Keratinocyte (primary cell): ENCODE data around the gene PAGE1. TPM values are rescaled to one million over a fixed set of nuclear protein-coding genes. Genes with fewer than 3 reads are reported as not detected.

Source experiments
- DNase-seq: peaks from one replicate; pipeline ENCODE4 v3.0.0-alpha.2; 2011; ENCODE audit warnings: low read depth, missing footprints, low spot score
- FAIRE-seq: peaks from 2 replicates; lab custom pipeline; 2011; peaks lifted over from hg19 to GRCh38; lab: Jason Lieb, UNC
- H2AFZ ChIP-seq: 2 replicates; pipeline ENCODE4 v1.6.0; 2012; ENCODE audit warnings: low read length, control low read depth, inconsistent platforms; ENCODE audit not compliant: control insufficient read depth
- H3K27ac ChIP-seq: 2 replicates; pipeline ENCODE4 v1.5.1; 2011; ENCODE audit warnings: low read length; ENCODE audit not compliant: control insufficient read depth, insufficient read depth
- H3K27me3 ChIP-seq: 3 replicates; pipeline ENCODE4 v1.6.0; 2011; ENCODE audit warnings: low read length; ENCODE audit not compliant: control insufficient read depth, insufficient read depth; ENCODE audit errors: extremely low read depth
- H3K36me3 ChIP-seq, 2 experiments: 2 replicates in 1 of 2; 3 replicates in 1 of 2; pipeline ENCODE4 v1.5.1; 2011; ENCODE audit warnings: low read length in 2 of 2, mild to moderate bottlenecking in 1 of 2; ENCODE audit not compliant: control insufficient read depth in 2 of 2, insufficient read depth in 2 of 2; ENCODE audit errors: extremely low read depth in 1 of 2
- H3K4me1 ChIP-seq: 3 replicates; pipeline ENCODE4 v1.5.1; 2011; ENCODE audit warnings: low read length; ENCODE audit not compliant: control insufficient read depth, insufficient read depth; ENCODE audit errors: extremely low read depth
- H3K4me2 ChIP-seq: 3 replicates; pipeline ENCODE4 v1.6.0; 2011; ENCODE audit warnings: low read depth, low read length; ENCODE audit not compliant: control insufficient read depth, insufficient read depth; ENCODE audit errors: extremely low read depth
- H3K4me3 ChIP-seq, 3 experiments: fragments of 200-600 bp in 1 of 3; sonication (generic) in 1 of 3; 2 replicates in 2 of 3; 3 replicates in 1 of 3; pipeline ENCODE4 v1.5.1; 2011 to 2016; ENCODE audit warnings: low read length in 3 of 3, mild to moderate bottlenecking in 3 of 3, control low read depth in 2 of 3, inconsistent platforms in 1 of 3, low read depth in 1 of 3, mixed read lengths in 1 of 3, mixed run types in 1 of 3, moderate library complexity in 1 of 3; ENCODE audit not compliant: control insufficient read depth in 2 of 3, insufficient read depth in 2 of 3; ENCODE audit errors: extremely low read depth in 1 of 3
- H3K79me2 ChIP-seq: 2 replicates; pipeline ENCODE4 v1.6.0; 2012; ENCODE audit warnings: low read length; ENCODE audit not compliant: control insufficient read depth, insufficient read depth
- H3K9ac ChIP-seq: 3 replicates; pipeline ENCODE4 v1.6.0; 2011; ENCODE audit warnings: low read length; ENCODE audit not compliant: control insufficient read depth, insufficient read depth; ENCODE audit errors: extremely low read depth
- H3K9me1 ChIP-seq: 3 replicates; pipeline ENCODE4 v1.6.0; 2011; ENCODE audit warnings: low read length; ENCODE audit not compliant: control insufficient read depth, insufficient read depth; ENCODE audit errors: extremely low read depth
- H3K9me3 ChIP-seq: 2 replicates; pipeline ENCODE4 v1.5.1; 2012; ENCODE audit warnings: low read depth, low read length; ENCODE audit not compliant: control insufficient read depth
- H4K20me1 ChIP-seq: 3 replicates; pipeline ENCODE4 v1.6.0; 2011; ENCODE audit warnings: low read length; ENCODE audit not compliant: control insufficient read depth, insufficient read depth; ENCODE audit errors: extremely low read depth
- EZH2 ChIP-seq: IDR thresholded peaks from one replicate; pipeline ENCODE4 v1.6.1; 2012; ENCODE audit warnings: inconsistent platforms, mild to moderate bottlenecking, low read length, moderate library complexity
- dilution Hi-C: fragments of 300-500 bp; cut with MboI; formaldehyde crosslinking; loops from one replicate; pipeline ENCODE4 v1.7.0; 2020; ENCODE audit warnings: low sequenced_read_pairs; ENCODE audit not compliant: extremely low pct_ligation_motif_present
- polyA plus RNA-seq, 5 experiments: library from polyadenylated mRNA; depleted of rRNA in 3 of 5; stranded (reverse) in 3 of 5; stranded (forward) in 1 of 5; unstranded in 1 of 5; fragments of >200 nt; gene quantifications; 1 replicate in 1 of 5; 2 replicates in 3 of 5; 3 replicates in 1 of 5; pipeline versions ENCODE4 v1.2.1 to v1.2.3, GENCODE V29; 2011 to 2012; ENCODE audit warnings: missing spikeins in 2 of 5, low read depth in 1 of 5, low replicate concordance in 1 of 5
- TF ChIP-seq, protein P1 (sequence below), 3 experiments: IDR thresholded peaks in 1 of 3; conservative IDR thresholded peaks in 1 of 3; optimal IDR thresholded peaks in 1 of 3; 2 replicates in 2 of 3; 3 replicates in 1 of 3; pipeline versions ENCODE3 to v1.5.1; 2011; ENCODE audit warnings: low read length in 3 of 3, mild to moderate bottlenecking in 3 of 3, moderate library complexity in 2 of 3, control low read depth in 1 of 3, inconsistent platforms in 1 of 3; ENCODE audit not compliant: insufficient read depth in 2 of 3; ENCODE audit errors: extremely low read depth in 1 of 3

Gene PAGE1
- polyA plus RNA-seq, 1 donor (not counting 4 experiments of a cell fraction or from before 2014, with no cell fraction given): not detected

- no peaks in the 10 kb centered on the region for H4K20me1 ChIP-seq
- no peaks in the 10 kb centered on the region for H3K4me1 ChIP-seq
- no peaks in the 10 kb centered on the region for H3K9me3 ChIP-seq
- DNase-seq (no peak), FAIRE-seq (no peak)
- no peaks in the 10 kb centered on the region for H3K36me3 ChIP-seq
- H3K27me3 ChIP-seq: no peaks in the 10 kb centered on the region
- no peaks in the 10 kb centered on the region for H3K79me2 ChIP-seq
- H3K27ac ChIP-seq: no peak overlapping the region
- no peak overlapping the region for H3K9ac ChIP-seq
- no peak overlapping the region for H3K4me2 ChIP-seq
- dilution Hi-C loops: no loop called here
- no peaks in the 10 kb centered on the region for H3K9me1 ChIP-seq
- no peak overlapping the region for H2AFZ ChIP-seq
- TF ChIP-seq, protein P1, sequence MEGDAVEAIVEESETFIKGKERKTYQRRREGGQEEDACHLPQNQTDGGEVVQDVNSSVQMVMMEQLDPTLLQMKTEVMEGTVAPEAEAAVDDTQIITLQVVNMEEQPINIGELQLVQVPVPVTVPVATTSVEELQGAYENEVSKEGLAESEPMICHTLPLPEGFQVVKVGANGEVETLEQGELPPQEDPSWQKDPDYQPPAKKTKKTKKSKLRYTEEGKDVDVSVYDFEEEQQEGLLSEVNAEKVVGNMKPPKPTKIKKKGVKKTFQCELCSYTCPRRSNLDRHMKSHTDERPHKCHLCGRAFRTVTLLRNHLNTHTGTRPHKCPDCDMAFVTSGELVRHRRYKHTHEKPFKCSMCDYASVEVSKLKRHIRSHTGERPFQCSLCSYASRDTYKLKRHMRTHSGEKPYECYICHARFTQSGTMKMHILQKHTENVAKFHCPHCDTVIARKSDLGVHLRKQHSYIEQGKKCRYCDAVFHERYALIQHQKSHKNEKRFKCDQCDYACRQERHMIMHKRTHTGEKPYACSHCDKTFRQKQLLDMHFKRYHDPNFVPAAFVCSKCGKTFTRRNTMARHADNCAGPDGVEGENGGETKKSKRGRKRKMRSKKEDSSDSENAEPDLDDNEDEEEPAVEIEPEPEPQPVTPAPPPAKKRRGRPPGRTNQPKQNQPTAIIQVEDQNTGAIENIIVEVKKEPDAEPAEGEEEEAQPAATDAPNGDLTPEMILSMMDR (optimal IDR thresholded peaks at IDR 0.05 in 1 of 3, IDR thresholded peaks at IDR 0.05 in 1 of 3, conservative IDR thresholded peaks at IDR 0.05 in 1 of 3; ENCODE audit: extremely low read depth in 1 of 3, insufficient read depth in 2 of 3, low read length in 3 of 3): no peak
- TF ChIP-seq EZH2: no peak
- no peak overlapping the region for H3K4me3 ChIP-seq
Measured at GRCh38 chrX:49701323-49701722, 5.5 kb upstream of the PAGE1 start.

- Histone ChIP-seq H4K20me1 (no peaks in the 10 kb centered on the region), H3K36me3 (no peaks in the 10 kb centered on the region), H3K4me2 (no peak overlapping the region), H3K4me1 (no peaks in the 10 kb centered on the region), H3K27me3 (no peaks in the 10 kb centered on the region), H3K27ac (no peak overlapping the region), H3K4me3 (no peak overlapping the region), H3K79me2 (no peaks in the 10 kb centered on the region), H3K9ac (no peak overlapping the region), H2AFZ (no peak overlapping the region), H3K9me3 (no peaks in the 10 kb centered on the region), H3K9me1 (no peaks in the 10 kb centered on the region)
- FAIRE-seq (no peak), DNase-seq (no peak)
- no peak for TF ChIP-seq EZH2
- TF ChIP-seq, protein P1 (optimal IDR thresholded peaks at IDR 0.05 in 1 of 3, IDR thresholded peaks at IDR 0.05 in 1 of 3, conservative IDR thresholded peaks at IDR 0.05 in 1 of 3; ENCODE audit: extremely low read depth in 1 of 3, insufficient read depth in 2 of 3, low read length in 3 of 3): no peak
- dilution Hi-C loops: no loop called here
Measured at GRCh38 chrX:49675075-49675719, 20.6 kb downstream of the PAGE1 start.
